Measurements from ENCODE around the gene VSTM2L.

The VSTM2L gene

GRCh38 chr20:37937686-37938085 lies 34.8 kb downstream of the VSTM2L start:
- TF ChIP-seq, protein P1, sequence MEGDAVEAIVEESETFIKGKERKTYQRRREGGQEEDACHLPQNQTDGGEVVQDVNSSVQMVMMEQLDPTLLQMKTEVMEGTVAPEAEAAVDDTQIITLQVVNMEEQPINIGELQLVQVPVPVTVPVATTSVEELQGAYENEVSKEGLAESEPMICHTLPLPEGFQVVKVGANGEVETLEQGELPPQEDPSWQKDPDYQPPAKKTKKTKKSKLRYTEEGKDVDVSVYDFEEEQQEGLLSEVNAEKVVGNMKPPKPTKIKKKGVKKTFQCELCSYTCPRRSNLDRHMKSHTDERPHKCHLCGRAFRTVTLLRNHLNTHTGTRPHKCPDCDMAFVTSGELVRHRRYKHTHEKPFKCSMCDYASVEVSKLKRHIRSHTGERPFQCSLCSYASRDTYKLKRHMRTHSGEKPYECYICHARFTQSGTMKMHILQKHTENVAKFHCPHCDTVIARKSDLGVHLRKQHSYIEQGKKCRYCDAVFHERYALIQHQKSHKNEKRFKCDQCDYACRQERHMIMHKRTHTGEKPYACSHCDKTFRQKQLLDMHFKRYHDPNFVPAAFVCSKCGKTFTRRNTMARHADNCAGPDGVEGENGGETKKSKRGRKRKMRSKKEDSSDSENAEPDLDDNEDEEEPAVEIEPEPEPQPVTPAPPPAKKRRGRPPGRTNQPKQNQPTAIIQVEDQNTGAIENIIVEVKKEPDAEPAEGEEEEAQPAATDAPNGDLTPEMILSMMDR (IDR thresholded peaks at IDR 0.05; ENCODE audit: extremely low read depth, missing control alignments), result no peak
- no peak for DNase-seq (ENCODE audit: low spot score)

GRCh38 chr20:37938181-37938750 lies 35.3 kb downstream of the VSTM2L start:
- TF ChIP-seq, protein P1 (IDR thresholded peaks at IDR 0.05; ENCODE audit: extremely low read depth, missing control alignments), result no peak
- no peak for DNase-seq (ENCODE audit: low spot score)

DNA sequence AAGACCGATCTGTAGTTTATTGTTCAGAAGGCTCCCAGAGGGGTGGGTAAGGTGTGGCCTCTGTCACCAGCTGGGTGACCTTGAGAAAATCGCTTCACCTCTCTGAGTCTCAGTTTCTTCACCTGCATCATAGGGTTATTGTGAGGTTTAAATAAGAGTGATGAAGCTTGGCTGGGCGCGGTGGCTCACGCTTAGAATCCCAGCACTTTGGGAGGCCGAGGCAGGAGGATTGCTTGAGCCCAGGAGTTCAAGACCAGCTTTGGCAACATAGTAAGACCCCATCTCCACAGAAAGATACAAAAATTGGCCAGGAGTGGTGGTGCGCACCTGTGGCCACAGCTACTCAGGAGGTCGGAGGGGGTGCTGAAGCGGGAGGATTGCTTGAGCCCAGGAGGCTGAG lies 36.0 kb downstream of the VSTM2L start:
- TF ChIP-seq, protein P1 (IDR thresholded peaks at IDR 0.05; ENCODE audit: extremely low read depth, missing control alignments), result no peak
- no peak for DNase-seq (ENCODE audit: low spot score)

- no peak for DNase-seq (ENCODE audit: low spot score)
- TF ChIP-seq, protein P1 (IDR thresholded peaks at IDR 0.05; ENCODE audit: extremely low read depth, missing control alignments), result no peak
Observed at GRCh38 chr20:37939701-37940560, 37.0 kb downstream of the VSTM2L start.

GRCh38 chr20:37940858-37941257 lies 37.9 kb downstream of the VSTM2L start:
- TF ChIP-seq, protein P1 (IDR thresholded peaks at IDR 0.05; ENCODE audit: extremely low read depth, missing control alignments), result no peak
- DNase-seq (ENCODE audit: low spot score), result no peak

DNA sequence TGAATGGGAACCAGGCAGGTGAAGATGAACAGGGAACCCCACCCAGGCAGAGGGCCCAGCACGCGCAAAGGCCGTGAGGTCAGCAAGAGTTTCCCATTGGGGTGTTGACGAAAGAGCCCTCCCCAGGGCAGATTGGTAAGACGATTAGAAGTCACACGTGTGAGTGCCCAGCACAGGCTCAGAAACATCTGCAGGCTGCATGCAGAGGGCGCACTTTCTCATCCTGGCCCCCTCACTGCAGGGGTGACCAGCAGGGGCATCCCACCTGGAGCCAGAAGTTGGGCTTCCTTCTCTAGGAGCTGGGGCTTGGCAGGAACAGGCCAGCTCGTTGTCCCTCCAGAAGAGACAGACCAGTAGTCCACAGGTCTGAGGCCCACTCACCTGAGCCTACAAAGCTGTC lies 38.4 kb downstream of the VSTM2L start:
- DNase-seq (ENCODE audit: low spot score), result no peak
- TF ChIP-seq, protein P1 (IDR thresholded peaks at IDR 0.05; ENCODE audit: extremely low read depth, missing control alignments), result no peak

DNA sequence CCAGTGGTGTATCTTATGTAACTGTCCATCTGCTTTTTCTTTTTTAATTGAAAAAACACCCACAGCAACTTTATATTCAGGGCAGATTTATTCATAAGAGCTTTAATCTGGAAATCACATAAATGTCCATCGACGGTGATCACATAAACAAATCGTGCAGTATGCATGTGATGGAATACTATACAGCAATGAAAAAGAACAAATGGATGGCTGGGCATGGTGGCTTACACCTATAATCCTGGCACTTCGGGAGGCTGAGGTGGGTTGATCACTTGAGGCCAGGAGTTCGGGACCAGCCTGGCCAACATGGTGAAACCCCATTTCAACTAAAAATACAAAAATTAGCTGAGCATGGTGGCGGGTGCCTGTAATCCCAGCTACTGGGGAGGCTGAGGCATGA lies 39.1 kb downstream of the VSTM2L start:
- TF ChIP-seq, protein P1 (IDR thresholded peaks at IDR 0.05; ENCODE audit: extremely low read depth, missing control alignments), result no peak
- no peak for DNase-seq (ENCODE audit: low spot score)

Measured in GM20000 (cell line).